Retinal pigment epithelial cell (primary cell): ENCODE results near the gene SENP2.

Source experiments
- DNase-seq: peaks from one replicate; pipeline ENCODE4 v3.0.0-alpha.2; 2010; ENCODE audit warnings: low read depth
- H3K4me3 ChIP-seq: 2 replicates; pipeline ENCODE4 v1.5.1; 2011; ENCODE audit warnings: mild to moderate bottlenecking, low read length, control low read depth, moderate library complexity
- CTCF ChIP-seq: conservative IDR thresholded peaks from 2 replicates; pipeline ENCODE4 v1.5.1; 2011; ENCODE audit warnings: low read depth, low read length, control low read depth, inconsistent platforms

The SENP2 gene

GRCh38 chr3:185680231-185680630, 94.1 kb downstream of the SENP2 start:
- no peak overlapping the region for H3K4me3 ChIP-seq
- no peak for DNase-seq
- no peak for TF ChIP-seq CTCF
